Dedifferentiated amniotic fluid mesenchymal stem cell (primary cell): ENCODE data around the gene USF2.
"Not testable (repeated sequence)": the region's sequence is repeated elsewhere in the genome, so short reads cannot be mapped to it uniquely, and the experiment has no call there.

ENCODE experiments used
- DNase-seq: peaks from one replicate; pipeline ENCODE4 v3.0.0-alpha.2; 2016; ENCODE audit errors: extremely low spot score

USF2 gene, protein sequence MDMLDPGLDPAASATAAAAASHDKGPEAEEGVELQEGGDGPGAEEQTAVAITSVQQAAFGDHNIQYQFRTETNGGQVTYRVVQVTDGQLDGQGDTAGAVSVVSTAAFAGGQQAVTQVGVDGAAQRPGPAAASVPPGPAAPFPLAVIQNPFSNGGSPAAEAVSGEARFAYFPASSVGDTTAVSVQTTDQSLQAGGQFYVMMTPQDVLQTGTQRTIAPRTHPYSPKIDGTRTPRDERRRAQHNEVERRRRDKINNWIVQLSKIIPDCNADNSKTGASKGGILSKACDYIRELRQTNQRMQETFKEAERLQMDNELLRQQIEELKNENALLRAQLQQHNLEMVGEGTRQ

DNA sequence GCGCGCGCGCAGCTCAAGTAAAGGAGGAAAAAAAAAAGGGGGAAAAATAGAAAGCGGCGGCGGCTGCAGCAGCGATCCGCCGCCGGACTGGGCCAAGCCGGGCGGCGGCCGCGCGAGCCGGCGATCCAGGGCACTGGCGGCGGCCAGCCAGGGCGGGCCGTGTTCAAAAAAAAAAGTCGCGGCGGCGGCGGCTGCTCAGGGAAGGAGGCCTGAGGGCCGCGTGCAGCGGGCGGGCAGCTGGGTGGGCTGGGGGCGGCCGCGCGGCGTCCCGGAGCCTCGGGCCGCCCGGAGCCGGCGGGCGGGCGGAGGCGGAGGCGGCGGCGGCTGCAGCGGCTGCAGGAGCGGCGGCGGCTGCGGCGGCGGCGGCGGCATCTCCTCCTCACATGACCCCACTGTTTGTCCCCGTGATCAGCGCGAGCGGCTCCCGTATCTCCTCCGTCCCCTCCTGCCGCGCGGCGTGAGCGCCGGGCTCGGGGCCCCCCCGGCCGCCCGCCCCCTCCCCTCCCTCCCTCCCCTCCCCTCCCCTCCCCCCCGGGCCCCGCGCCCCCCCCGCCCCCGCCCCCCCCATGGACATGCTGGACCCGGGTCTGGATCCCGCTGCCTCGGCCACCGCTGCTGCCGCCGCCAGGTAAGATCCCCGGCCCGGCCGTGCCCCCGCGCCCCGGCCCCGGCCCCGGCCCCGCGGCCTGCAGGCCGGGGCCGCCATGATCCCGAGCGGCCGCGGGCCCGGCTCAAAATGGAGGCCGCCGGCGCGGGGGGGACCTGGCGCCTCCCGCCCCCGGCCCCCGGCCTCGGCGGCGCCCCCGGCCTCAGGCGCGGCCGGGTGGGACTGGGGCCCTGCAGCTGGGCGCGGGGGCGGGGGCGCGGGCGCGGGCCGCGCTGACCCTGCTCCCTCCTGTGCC, at the start of gene USF2:
TSS of gene USF2 (plus strand) at position 427 of the 902 bp plus-strand sequence. CDS start at position 567, 140 bp downstream.
- DNase-seq = peak; percentile 52

DNA sequence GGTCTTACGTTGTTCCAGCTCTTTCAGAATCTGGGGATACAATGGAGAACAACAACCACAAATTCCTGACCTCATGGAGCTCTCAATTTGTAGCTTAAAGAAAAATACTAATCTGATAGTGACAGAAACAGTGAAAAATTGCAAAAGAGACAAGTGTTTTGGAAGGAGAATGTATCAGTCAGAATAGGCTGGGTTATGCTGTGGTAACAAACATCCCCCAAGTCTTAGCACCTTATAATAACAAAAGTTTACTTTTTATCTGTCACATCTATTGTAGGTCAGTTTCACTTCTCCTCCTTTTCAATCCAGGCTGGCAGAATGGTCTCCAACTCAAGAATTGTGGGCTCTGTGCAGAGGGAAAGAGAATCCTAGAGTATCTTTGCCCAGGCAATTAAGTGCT, 49.8 kb upstream of the USF2 start:
- DNase-seq = no peak

DNA sequence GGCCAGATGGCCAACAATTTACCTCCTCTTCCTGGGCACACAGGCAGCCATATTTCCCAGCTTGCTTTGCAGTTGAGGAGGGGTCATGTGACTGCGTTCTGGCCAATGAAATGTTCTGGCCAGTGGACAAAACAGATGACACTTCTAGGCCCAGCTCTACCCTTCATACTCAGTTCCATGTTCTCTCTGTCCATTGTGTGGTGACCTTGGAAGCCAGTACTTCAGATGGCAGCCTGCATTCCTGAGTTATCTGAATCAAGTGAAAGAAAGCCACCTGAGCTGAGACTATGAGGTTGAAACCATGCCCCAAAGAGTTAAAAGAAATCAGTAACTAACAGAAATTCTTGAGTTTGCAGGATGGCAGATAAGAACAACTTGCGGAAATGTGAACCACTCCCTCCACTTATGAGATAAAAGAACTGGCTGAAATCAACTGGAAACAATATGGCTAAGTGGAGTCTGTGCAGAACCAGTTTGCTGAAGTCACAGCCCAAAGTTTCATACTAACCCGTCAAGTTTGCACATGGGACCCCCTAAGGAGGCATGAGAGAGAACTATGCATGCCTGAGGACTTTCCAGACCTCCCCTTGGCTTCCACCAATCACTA, 48.3 kb upstream of the USF2 start:
- no peak for DNase-seq

DNA sequence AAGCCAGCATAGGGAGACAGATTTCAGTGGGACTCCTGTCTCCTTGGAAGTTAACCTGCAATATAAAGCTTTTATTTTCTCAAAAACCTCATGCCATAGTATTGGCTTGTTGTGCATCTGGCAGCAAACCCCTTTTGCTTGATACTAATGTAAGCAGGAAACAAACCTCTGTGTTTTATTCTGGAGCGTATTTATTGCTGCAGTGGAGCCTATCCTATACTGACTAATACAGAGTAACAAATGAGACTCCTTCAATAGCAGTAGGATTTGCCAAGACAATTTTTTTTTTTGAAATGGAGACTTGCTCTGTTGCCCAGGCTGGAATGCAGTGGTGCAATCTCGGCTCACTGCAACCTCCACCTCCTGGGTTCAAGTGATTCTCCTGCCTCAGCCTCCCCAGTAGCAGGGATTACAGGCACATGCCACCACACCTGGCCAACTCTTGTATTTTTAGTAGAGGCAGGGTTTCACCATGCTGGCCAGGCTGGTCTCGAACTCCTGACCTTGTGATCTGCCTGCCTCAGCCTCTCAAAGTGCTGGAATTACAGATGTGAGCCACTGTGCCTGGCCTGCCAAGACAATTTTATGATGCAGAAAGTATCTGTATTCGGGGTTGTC, 47.7 kb upstream of the USF2 start:
- not testable (repeated sequence) for DNase-seq

DNA sequence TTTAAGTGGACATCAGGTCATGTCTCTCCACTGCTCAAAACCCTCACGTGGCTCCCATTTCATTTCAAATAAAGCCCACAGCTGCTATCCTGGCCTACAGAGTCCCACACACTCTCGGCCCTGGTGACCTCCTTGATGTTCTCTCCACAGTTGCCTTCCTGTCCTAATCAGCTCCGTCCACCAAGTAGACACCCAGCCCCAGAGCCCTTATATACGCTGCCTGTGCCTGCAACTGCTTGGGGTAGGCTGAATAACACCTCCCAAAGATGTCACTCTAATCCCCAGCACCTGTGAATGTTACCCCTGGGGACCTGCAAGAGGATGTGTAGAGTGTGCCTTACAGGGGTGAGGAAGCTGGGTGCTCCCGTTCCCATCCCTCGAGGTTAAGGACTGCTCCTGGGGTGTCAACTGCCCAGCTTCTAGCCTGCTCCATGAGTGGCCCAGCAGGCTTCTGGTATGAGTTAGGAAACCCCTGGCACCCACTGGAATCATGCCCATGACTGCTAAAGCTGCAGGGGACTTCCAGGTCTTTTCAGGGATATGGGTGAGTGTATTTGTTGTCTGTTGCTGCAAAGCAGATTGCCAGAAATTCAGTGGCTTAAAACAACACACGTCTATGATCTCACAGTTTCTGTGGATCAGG, 46.3 kb upstream of the USF2 start:
- DNase-seq = no peak

DNA sequence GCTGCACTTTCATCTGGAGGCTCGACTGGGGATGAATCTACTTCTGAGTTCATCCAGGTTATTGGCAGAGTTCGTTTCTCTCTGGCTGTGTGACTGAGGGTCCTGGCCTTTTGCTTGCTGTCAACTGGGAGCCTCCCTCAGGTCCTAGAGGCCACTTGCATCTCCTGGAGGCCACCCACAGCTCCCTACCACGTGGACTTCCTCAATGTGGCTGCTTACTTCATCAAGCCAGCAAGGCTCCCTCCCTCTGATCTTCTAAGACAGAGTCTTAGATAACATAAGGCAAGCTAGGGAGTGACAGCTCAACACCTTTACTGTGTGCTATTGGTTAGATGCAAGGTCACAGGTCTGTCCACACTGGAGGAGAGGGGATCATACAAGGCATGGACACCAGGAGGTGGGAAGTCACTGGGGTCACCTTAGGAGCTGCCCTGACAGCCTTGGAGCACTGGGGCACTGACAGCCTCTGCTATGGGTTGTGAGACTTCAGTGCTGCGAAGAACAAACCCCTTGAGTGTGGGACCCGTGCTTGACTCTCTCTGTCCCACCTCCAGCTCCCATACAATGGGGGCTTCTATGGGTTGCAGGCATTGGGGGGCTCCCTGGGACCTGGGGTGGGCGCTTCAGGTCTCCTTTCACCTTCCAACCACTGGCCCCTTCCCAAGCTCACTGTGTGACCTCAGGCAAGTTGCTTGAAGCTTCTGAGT, 45.5 kb upstream of the USF2 start:
- DNase-seq = no peak

DNA sequence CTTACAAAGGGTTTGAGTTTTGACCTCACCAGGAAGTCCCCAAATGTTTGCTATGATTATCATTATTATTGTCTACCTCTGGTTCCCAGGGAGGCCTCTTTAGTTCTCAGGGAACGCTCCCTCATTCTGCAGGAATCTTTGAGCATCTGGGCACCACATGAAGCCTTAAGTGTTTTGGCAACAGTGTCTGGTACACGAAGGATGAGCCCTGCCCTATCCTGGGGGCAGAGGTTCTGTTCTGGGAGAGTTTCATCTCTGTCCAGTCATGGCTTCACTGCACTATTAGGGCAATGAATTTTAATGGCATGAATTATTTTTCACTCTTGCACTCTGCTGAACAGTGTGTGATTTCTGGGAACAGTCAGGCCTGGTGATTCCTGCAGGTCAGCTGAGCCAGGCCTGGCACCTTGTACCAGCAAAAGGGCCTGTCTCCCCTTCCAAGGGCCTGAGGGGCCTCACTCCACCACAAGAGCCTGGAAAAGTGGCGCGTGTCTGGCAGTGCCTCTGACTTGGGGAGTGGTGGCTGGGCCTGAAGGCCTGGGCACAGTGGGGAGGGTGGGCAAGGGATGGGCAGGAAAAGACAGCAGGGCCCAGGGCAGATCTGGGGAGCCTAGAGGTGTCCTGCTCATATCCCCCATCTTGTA, 44.8 kb upstream of the USF2 start:
- no peak for DNase-seq

DNA sequence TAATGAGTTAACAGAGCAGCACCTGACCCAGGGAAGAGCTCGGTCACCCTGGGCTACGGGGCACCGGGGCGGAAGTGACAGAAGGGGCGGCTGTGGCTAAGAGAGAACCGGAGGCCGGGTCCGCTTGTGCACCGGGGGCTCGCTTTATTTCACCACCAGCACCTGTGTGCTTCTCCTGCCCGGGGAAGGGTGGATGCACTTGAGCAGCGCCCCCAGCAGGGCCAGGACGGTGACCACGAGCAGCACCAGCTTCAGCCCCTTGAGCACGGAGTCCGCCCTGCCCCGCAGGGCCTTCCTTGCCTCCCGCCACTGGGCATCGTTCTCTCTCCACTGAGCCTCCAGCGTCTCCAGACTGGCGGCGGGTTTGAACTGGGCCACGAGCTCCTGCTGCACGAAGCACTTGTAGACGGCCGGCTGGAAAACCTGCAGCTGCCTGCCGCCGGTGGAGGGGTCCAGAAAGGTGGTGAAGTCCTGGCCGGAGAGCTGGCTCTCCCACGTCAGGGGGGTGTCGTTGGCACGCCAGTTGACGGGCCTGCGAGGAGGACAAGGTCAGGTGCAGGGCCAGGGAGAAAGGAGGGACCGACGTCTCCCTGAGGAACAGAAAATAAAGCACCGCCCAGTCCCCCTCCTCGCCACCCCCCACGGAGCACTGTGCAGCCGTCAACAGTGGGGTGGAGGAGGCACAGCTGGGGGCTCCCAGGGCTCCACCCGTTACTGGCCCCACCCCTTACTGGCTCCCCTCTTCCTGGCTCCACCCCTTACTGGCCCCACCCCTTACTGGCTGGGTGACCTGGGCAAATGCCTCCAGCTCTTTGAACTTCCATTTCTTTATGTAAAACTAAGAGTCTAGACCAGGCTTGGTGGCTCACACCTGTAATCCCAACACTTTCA, 43.8 kb upstream of the USF2 start:
- no peak for DNase-seq

DNA sequence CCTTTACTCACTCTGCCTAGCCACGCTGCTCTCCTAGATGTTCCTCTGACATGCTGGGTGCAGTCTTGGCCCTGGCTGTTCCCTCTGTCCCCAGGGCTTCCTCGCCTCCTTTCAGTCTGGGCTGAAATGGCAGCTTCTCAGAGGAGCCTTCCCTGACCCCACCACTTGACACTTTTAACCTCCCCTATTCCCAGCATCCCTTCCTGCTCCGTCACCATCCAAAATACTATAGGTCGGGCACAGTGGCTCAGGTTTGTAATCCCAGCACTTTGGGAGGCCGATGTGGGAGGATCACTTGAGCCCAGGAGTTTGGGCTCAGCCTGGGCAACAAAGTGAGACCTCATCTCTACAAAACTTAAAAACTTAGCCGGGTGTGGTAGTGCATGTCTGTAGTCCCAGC, 42.8 kb upstream of the USF2 start:
- no peak for DNase-seq

DNA sequence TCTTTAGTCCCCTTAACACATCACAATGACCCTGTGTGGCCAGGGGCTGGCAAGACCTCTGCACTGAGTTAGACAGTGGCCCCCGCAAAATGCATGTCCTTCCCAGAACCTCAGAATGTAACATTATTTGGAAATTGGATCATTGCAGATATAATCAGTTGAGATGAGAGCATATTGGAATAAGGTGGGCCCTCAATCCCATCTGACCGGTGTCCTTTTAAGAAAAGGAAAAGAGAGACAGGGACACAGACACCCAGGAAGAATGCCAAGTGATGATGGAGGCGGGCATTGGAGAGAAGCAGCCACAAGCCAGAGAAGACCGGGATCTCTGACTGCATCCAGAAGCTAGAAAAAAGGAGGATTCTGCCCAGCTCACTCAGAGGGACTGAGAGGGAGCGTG, 42.0 kb upstream of the USF2 start:
- DNase-seq = no peak

DNA sequence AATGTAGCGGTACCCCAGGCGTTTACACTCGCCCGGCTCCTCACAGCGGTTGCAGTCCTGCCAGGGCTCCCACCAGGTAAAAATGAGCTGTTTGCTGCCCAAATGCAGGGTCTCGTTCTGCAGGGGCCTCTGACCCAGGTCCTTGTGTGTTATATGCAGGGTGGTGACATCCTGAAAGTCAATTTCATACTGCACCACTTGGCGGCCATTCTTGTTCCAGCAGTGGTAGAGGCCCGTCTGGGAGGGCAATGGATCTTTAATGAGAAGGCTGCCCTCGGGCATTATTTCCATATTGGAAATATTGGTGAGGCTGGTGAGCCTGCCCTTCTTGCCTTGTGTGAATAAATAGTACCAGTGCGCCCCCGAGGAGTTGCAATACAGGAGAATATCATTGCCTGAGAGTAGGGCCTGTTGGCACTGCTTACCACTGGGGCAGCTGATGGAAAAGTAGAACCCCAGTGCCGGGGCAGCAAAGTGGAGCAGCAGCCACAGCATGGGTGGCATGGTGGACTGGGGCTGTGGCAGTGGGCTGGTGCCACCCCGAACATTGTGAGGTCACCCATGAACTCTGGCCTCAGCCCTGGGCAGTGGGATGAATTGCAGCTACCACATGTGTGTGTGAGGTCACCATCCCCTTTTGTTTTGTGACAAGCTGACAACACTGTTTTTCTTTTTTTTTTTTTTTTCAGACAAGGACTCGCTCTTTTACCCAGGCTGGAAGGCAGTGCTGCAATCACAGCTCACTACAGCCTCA, 40.4 kb upstream of the USF2 start, which contains the start of gene FAM187B:
TSS of gene FAM187B (minus strand) at position 563 of the 754 bp plus-strand sequence. CDS start at position 504, 59 bp downstream.
- no peak for DNase-seq

DNA sequence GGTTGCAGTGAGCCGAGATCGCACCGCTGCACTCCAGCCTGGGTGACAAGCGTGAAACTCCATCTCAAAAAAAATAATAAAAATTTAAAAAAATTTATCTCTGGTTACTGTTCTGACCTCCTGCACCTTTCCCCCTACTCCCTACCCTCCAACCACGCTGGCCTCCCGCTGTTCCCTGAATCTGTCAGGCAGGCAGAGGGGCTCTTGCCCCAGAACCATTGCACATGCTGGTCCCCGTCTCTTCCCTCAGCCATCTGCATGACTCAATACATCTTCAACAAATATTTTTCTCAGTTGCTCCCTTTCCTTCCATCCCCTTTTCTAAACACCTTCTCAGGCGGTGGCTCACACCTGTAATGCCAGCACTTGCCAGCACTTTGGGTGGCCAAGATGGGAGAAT, 39.2 kb upstream of the USF2 start:
- DNase-seq = no peak

DNA sequence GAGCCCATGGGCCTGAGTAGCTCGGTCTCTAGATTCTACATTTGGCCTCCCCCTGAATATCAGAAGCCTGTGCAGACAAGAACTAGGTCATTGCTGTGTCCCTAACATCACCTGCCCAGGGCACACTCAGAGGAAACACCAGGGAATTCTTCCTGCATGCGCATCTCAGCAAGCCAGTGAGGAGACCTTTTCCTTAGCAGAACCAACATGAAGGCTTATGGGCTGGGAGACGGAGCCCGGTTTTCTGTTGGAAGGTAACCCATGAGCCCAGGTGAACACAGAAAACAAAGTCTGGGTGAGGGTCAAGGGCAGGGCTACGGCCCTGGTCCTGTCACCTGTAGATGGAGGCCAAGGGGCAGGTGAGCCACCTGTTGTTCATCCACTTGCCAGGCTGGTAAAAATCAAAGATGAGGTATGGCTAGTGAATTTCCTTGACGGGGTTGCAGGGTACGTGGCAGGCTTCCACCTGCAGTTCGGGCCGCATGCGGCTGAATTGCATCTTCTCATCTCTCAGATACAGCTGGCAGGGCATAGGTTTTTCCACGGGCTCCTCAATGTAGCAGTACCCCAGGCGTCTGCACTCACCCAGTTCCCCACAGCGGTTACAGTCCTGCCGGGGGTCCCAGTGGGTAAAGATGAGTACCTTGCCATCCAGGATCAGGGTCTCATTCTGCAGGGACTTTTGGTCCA, 36.7 kb upstream of the USF2 start:
- no peak for DNase-seq

DNA sequence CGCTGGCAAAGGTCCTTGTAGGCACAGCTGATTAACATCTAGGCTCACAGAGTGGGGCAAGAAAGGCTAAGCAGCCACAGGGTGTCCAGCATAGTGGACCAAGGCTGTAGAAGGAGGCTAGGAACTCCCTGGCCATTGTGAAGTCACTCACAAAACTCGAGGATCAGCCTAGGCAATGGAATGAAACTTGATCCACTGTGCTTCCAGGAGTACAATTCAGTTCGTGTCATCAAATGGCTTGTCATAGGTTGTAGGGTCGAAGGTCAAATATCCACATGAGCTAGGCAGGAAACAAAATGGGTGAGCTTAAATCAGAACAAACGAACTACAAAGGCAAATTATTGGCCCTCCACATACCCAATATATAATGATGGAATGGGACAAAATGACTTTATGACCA, 35.9 kb upstream of the USF2 start:
- DNase-seq = no peak

DNA sequence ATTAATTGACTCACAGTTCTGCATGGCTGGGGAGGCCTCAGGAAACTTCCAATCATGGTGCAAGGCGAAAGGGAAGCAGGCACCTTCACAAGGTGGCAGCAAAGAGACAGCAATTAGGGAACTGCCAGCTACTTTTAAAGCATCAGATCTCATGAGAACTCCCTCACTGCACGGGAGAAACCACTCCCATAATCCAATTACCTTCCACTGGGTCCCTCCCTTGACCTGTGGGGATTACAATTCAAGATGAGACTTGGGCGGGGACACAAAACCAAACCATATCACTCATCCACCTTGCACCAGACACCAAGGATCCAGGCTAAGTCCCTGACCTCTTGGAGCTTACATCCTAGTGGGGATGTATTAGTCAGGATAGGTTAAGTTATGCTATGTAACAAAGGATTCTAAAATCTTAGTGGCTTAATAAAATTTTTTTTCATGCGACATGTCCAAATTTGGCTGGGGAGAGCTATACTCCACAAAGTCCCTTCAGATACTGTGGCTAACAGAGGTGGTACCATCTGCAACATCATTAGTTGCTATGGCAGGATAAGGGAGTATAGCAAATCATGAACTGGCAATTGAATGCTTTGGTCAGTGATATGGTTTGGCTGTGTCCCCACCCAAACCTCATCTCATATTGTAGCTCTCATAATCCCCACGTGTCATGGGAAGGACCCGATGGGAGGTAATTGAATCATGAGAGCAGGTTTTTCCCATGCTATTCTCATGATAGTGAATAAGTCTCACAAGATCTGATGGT, 31.9 kb upstream of the USF2 start:
- no peak for DNase-seq

DNA sequence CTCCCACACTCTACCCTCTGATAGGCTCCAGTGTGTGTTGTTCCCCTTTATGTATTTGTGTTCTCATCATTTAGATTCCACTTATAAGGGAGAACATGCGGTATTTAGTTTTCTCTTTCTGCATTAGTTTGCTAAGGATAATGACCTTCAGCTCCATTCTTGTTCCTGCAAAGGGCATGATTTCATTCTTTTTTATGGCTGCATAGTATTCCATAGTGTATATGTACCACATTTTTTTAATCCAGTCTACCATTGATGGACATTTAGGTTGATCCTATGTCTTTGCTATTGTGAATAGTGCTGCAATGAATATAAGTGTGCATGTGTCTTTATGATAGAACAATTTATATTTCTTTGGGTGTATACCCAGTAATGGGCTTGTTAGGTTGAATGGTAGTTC, 29.2 kb upstream of the USF2 start:
- not testable (repeated sequence) for DNase-seq

DNA sequence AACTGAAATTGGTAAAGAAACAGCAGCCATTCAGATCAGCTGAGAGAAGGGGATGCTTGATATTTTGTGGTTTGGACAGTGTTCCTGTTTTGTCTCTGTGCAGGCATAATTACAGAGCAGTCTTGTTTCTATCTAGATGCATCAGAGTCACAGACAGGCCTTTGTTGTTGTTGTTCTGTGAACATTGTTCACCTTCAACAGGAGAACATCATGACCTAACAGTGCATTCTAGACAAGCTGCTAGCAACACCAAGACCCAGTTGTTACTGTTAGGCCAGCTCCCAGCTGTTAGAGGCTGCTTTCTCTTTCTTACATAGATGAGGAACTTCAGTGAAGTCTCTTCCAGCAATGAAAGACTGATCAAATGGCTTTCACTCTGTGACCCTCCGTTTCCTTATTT, 28.4 kb upstream of the USF2 start:
- DNase-seq = no peak
